Measurements from ENCODE around the gene HRNR.
A peak's percentile ranks its signal among the peaks of the same experiment; 100 is the strongest.

The HRNR gene

GRCh38 chr1:152186556-152187285 lies 37.3 kb downstream of the HRNR start:
- Histone ChIP-seq H3K4me3 (ENCODE audit: low read length) (no peak overlapping the region), H3K79me2 (ENCODE audit: low read length) (no peaks in the 10 kb centered on the region)
- TF ChIP-seq EZH2phosphoT487 (IDR thresholded peaks at IDR 0.05; ENCODE audit: low read depth) = no peak
- TF ChIP-seq, protein P1, sequence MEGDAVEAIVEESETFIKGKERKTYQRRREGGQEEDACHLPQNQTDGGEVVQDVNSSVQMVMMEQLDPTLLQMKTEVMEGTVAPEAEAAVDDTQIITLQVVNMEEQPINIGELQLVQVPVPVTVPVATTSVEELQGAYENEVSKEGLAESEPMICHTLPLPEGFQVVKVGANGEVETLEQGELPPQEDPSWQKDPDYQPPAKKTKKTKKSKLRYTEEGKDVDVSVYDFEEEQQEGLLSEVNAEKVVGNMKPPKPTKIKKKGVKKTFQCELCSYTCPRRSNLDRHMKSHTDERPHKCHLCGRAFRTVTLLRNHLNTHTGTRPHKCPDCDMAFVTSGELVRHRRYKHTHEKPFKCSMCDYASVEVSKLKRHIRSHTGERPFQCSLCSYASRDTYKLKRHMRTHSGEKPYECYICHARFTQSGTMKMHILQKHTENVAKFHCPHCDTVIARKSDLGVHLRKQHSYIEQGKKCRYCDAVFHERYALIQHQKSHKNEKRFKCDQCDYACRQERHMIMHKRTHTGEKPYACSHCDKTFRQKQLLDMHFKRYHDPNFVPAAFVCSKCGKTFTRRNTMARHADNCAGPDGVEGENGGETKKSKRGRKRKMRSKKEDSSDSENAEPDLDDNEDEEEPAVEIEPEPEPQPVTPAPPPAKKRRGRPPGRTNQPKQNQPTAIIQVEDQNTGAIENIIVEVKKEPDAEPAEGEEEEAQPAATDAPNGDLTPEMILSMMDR (IDR thresholded peaks at IDR 0.05; ENCODE audit: low read depth, low read length) = no peak

GRCh38 chr1:152185544-152186391 lies 38.2 kb downstream of the HRNR start:
- Histone ChIP-seq H4K20me1 (ENCODE audit: insufficient read depth, low read length) (no peaks in the 10 kb centered on the region), H3K36me3 (replicated peaks; ENCODE audit: low read depth, low read length) (no peaks in the 10 kb centered on the region), H3K9me3 (ENCODE audit: insufficient read depth, low read length) (no peaks in the 10 kb centered on the region), H3K27me3 (ENCODE audit: low read depth, low read length) (peaks cover 16% of the 10 kb centered on the region), H3K9ac (ENCODE audit: low read length) (no peak overlapping the region), H2AFZ (ENCODE audit: low read depth, low read length) (no peak overlapping the region), H3K4me3 (ENCODE audit: low read length) (no peak overlapping the region), H3K27ac (ENCODE audit: low read length) (no peak overlapping the region), H3K79me2 (ENCODE audit: low read length) (no peaks in the 10 kb centered on the region), H3K4me1 (ENCODE audit: low read length) (no peaks in the 10 kb centered on the region), H3K4me2 (ENCODE audit: low read length) (0 out of 2 replicates have a peak overlapping the region, but pooled peaks have one; percentile 6)
- no peak for TF ChIP-seq EZH2phosphoT487 (IDR thresholded peaks at IDR 0.05; ENCODE audit: low read depth)
- TF ChIP-seq, protein P1 (IDR thresholded peaks at IDR 0.05; ENCODE audit: low read depth, low read length) = peak; percentile 91

More at GRCh38 chr1:152186556-152187285, 37.3 kb downstream of the HRNR start:
- H3K4me2 ChIP-seq (ENCODE audit: low read length) = no peak overlapping the region
- H3K27me3 ChIP-seq (ENCODE audit: low read depth, low read length) = peaks cover 24% of the 10 kb centered on the region
- no peak overlapping the region for H2AFZ ChIP-seq (ENCODE audit: low read depth, low read length)
- no peaks in the 10 kb centered on the region for H3K4me1 ChIP-seq (ENCODE audit: low read length)
- H3K9ac ChIP-seq (ENCODE audit: low read length) = no peak overlapping the region
- H3K27ac ChIP-seq (ENCODE audit: low read length) = no peak overlapping the region
- no peaks in the 10 kb centered on the region for H3K9me3 ChIP-seq (ENCODE audit: insufficient read depth, low read length)
- no peaks in the 10 kb centered on the region for H4K20me1 ChIP-seq (ENCODE audit: insufficient read depth, low read length)
- no peaks in the 10 kb centered on the region for H3K36me3 ChIP-seq (replicated peaks; ENCODE audit: low read depth, low read length)

DNA sequence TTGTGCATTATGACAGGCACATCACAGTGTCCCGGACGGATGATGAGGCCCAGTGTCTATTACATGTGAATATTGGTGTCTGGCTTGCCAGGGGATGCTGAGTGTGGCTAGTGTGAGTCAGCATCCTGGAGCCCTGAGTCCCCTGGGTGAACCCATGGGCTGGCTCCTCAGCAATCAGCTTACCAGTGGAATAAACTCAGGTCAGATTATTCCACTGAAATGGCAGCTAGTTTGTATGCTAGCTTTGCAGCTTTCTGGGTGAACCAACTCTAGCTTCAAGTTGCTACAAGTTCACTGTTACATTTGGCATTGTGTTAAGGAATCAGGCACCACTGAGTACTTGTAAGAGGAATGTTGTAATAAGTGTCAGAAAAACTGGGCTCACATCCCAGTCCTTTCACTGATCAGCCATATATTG lies 41.0 kb downstream of the HRNR start:
- Histone ChIP-seq H3K4me3 (ENCODE audit: low read length) (no peak overlapping the region), H3K9ac (ENCODE audit: low read length) (no peak overlapping the region), H3K27me3 (ENCODE audit: low read depth, low read length) (peaks cover 12% of the 10 kb centered on the region; the same call in 1 of the 2 replicates)

More for the DNA sequence above, 41.0 kb downstream of the HRNR start:
- no peaks in the 10 kb centered on the region for H3K4me1 ChIP-seq (ENCODE audit: low read length)
- no peaks in the 10 kb centered on the region for H3K36me3 ChIP-seq (replicated peaks; ENCODE audit: low read depth, low read length)
- H3K79me2 ChIP-seq (ENCODE audit: low read length) = no peaks in the 10 kb centered on the region
- H3K4me2 ChIP-seq (ENCODE audit: low read length) = no peak overlapping the region
- H3K9me3 ChIP-seq (ENCODE audit: insufficient read depth, low read length) = no peaks in the 10 kb centered on the region
- no peak overlapping the region for H3K27ac ChIP-seq (ENCODE audit: low read length)
- TF ChIP-seq EZH2phosphoT487 (IDR thresholded peaks at IDR 0.05; ENCODE audit: low read depth) = no peak
- TF ChIP-seq, protein P1 (IDR thresholded peaks at IDR 0.05; ENCODE audit: low read depth, low read length) = no peak
- H2AFZ ChIP-seq (ENCODE audit: low read depth, low read length) = no peak overlapping the region
- no peaks in the 10 kb centered on the region for H4K20me1 ChIP-seq (ENCODE audit: insufficient read depth, low read length)
